Adrenal gland (tissue), 5 donors: ENCODE measurements around the gene SNX20.

Experiments
- POLR2A ChIP-seq, 2 donors: fragments of 450-650 bp; IDR thresholded peaks; one replicate each; pipeline ENCODE4 v1.6.1; 2017; ENCODE audit warnings: antibody characterized with exemption in 2 of 2, mild to moderate bottlenecking in 2 of 2, moderate library complexity in 1 of 2
- TF ChIP-seq, protein P1 (sequence below), 6 experiments: fragments of 450-650 bp in 4 of 6; fragments of 200-600 bp in 2 of 6; sonication (generic) in 1 of 6; IDR thresholded peaks; 1 replicate in 5 of 6; 2 replicates in 1 of 6; pipeline versions ENCODE4 v1.5.1 to v1.8.0; 2016 to 2021; ENCODE audit warnings: antibody characterized with exemption in 6 of 6, mild to moderate bottlenecking in 2 of 6, moderate library complexity in 1 of 6
- donor health status: DM: no; HTN: no; CAD: no.

DNA sequence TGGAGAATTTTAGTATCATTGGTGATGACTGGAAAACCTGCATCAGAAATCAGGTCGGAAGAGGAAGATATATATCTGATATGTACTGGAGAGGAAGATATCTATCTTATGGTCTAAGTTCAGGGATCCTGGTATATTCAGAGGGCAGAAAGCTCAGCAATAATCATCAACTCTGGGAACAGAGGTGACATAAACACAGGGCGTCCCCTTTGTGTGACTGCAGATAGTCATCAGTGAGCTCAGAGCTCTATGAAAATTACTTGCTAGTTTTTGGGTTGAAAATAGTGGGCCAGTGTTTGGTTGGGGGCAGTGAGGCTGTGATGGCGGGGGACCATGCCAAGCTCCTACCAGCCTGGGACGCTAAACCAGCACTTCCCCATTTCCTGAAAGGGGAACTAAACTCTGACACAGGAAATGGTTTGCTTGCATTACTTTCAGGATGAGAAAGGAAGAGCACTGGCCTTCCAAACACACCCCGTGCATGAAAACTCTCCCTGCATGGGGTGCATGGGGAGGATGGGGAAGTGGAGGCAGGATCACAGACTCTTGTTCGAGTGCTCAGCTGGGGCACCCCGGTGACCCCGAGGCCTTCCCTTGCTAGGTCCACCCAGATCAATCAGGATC is 28.1 kb upstream of the SNX20 start:
- TF ChIP-seq, protein P1, sequence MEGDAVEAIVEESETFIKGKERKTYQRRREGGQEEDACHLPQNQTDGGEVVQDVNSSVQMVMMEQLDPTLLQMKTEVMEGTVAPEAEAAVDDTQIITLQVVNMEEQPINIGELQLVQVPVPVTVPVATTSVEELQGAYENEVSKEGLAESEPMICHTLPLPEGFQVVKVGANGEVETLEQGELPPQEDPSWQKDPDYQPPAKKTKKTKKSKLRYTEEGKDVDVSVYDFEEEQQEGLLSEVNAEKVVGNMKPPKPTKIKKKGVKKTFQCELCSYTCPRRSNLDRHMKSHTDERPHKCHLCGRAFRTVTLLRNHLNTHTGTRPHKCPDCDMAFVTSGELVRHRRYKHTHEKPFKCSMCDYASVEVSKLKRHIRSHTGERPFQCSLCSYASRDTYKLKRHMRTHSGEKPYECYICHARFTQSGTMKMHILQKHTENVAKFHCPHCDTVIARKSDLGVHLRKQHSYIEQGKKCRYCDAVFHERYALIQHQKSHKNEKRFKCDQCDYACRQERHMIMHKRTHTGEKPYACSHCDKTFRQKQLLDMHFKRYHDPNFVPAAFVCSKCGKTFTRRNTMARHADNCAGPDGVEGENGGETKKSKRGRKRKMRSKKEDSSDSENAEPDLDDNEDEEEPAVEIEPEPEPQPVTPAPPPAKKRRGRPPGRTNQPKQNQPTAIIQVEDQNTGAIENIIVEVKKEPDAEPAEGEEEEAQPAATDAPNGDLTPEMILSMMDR (IDR thresholded peaks at IDR 0.05), result no peak
- TF ChIP-seq POLR2A (IDR thresholded peaks at IDR 0.05), result no peak
